RPMI7951 (cell line): ENCODE data around the gene TMCC3. TPM values are rescaled to one million over a fixed set of nuclear protein-coding genes. Genes with fewer than 3 reads are reported as not detected.
"Not testable (repeated sequence)": the region's sequence is repeated elsewhere in the genome, so short reads cannot be mapped to it uniquely, and the experiment has no call there.

ENCODE experiments used
- DNase-seq: peaks from one replicate; pipeline ENCODE4 v3.0.0-alpha.2; 2012; ENCODE audit warnings: low read depth
- total RNA-seq: library from RNA; depleted of rRNA; stranded (reverse); fragments of >200 nt; shearing (Covaris generic); gene quantifications from 2 replicates; pipeline ENCODE4 v1.2.3, GENCODE V29; 2014

The TMCC3 gene
- total RNA-seq, 1 experiment from 2014 or later: 2.4 TPM

DNA sequence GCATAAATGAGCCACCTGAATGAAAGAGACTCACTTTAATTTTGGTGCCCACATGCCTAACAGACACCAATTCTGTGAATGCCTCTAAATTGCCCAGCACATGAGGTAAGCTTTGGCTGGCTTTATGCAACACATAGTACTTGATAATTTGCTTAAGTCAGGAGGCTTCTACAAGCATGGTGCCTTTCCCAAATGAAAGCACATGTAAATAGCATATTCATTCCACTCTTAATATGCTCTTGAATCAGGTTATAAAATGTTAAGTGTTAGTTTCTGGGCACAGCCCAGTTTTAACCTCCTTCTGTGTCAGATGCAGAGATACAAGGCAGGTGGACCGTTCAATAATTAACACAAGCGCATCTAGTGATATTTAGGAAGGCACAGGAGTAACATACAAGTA lies 15.6 kb downstream of the TMCC3 start:
- DNase-seq: no peak

DNA sequence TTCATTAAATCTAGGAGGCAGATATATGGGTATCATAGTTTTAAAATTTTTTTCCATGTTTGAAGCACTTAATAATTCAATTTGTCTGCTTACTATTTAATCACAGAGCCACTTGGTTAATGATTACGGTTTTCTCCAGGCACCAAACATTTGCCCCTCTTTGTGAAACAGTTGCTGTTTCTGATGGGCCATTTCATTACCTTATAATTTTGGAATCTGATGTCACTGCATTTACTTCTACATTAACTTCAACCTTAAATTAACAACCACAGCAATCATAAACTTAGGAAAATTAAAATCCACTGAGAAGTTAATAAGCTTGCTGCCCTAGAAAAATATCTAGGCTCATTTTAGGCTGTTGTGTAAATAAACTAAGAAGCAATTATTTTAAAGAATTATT lies 17.0 kb downstream of the TMCC3 start:
- DNase-seq: no peak

DNA sequence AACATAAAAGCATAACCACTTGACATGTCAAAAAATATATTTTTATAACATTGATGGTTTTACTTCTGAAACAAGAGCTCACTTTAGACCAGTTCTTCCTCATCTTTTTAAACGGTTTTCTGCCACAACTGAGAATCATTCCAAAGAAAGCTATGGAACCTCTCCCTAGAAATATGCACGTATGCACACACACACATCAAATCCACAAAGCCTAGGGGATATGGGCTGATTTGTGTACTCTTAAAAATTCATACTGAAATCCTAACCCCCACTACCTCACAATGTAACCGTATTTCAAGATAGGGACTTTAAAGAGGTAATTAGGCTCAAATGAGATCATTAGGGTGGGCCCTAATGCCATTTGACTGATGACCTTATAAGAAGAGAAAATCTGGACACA lies 19.3 kb downstream of the TMCC3 start:
- DNase-seq: no peak

- DNase-seq: no peak
Measured at GRCh38 chr12:94628819-94629472, 21.4 kb downstream of the TMCC3 start.

DNA sequence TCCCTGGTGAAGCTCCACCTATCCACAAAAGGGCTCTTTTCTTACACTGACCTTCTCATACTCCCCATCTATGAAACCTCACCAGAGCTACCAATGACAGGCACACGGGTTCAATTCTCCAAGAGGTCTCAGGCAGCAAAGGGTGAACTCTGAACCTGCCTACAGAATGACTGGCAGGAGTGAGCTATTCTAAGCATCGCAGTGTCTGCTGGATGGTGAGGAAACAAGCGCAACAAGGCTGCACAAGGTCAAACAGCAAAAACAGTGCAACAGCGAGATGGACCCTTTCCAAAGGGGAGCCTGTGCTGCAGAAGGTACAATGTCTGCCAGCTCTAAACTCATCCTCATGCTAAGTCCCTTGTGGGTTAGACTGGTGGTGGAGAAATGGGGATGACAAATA lies 22.0 kb downstream of the TMCC3 start:
- no peak for DNase-seq

DNA sequence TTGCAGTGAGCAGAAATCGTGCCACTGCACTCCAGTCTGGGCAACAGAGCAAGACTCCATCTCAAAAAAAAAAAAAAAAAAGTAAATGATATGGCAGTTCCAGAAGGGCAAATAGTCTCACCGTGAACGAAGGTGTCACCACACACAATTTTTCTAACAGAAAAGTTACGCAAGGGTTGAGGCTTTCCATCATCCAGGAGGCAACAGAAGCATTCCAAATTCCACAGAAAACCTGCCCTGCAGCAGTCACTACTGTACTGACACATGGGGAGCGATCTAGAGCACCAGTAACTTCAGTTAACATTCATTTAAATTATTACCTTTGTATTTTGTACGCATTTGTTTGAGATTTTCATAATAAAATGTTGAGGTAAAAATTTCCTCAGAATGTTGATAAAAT lies 24.8 kb downstream of the TMCC3 start:
- no peak for DNase-seq

GRCh38 chr12:94623161-94623920 lies 27.0 kb downstream of the TMCC3 start:
- DNase-seq: no peak

DNA sequence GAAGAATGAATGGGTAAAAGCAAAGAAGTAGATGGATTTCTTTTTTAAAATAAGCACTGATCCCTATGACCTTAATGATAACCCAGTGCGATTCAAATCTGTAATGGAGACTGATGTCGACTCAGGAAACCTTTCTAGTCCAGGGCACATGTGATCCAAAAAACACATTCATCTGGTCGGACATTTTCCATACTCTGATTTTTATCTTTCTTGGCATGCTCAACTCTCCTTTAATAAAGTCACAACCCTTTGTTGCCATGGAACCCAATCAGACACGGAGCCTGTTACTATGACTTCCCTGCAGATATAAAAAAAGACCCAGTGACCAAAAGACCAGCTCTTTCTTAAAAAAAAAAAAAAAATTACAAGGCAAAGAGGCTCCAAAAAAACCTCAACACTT lies 27.9 kb downstream of the TMCC3 start:
- DNase-seq: peak; percentile 80

DNA sequence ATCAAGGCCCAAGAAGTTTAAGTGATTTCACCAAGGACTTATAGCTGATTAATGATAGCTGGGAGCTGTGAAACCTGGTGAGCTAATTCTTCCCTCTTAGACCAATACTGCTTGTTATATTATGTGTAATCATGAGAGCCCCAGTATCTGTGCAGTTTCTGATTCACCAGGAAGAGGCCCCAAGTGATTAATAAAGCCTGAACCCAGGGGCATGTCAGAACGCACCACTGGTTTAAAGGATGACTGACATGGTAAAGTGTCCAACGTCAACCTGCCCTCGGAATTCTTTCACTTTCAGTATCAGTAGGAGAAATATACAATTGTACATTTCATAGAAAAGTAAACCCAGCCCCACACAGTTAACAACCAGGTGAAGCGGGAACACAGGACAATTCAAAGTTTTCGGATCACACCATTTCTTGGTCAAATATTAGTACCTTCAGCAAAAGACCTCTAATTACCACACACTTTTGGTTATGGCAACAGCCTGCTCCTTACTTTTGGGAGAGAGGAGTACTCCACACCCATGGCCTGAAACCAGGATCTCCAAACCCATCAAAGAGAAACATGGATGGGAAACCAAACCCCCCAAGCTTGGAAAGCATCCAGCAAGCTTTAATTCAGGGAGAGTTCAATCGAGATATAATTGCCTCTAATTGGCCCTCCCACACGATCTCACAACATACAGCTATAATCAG lies 28.5 kb downstream of the TMCC3 start:
- peak; percentile 74 for DNase-seq

GRCh38 chr12:94620621-94621020 lies 29.7 kb downstream of the TMCC3 start:
- DNase-seq: no peak

- DNase-seq: peak; percentile 87
Measured at GRCh38 chr12:94618995-94619695, 31.2 kb downstream of the TMCC3 start.

- no peak for DNase-seq
Measured at GRCh38 chr12:94617101-94617500, 33.3 kb downstream of the TMCC3 start.

DNA sequence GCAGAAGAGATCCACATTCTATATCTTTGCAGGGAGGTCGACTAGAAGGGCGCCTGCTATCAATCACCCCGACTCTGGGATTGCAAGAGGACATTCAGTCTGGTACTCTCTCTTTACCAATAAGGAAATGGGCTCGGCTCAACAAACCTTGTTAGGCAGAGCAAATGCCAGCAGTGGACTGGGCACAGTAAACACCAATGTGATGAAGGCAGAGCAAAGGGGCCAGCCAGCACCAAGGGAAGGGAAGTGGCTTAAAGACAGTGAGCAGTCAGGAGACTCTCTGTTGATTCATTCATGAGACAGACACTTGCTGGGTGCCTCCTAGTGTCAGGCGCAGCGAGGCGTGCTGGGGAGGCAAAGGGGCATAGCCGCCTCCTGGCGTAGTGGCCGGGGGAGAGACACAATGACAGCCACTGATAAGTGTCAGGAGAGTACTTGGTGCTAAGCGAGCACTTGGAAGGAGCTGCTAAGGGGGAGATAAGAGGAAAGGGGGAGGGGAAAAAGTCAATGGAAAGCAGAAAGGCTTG lies 34.1 kb downstream of the TMCC3 start:
- peak; percentile 62 for DNase-seq

GRCh38 chr12:94615260-94616181 lies 34.8 kb downstream of the TMCC3 start:
- peak; percentile 82 for DNase-seq

DNA sequence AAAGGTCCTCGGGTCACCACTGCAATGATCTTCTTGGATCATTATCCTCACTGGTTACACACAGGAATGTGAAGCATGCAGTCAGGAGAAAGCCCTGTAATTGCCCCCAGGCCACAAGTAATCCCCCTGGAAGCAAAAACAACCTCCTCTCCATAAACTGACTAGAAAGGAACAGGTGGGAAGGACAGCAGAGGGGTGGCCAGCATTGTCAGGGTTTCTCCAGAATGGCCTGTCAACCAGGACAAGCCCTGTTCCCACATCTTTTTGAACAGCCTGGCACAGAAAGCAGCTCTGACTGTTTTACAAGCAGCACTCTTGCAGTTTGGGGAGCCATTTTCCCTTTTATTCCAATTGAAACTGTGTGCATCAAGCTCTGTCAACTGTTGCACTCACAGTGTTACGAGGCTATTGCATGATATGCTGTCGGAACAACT lies 36.1 kb downstream of the TMCC3 start:
- DNase-seq: peak; percentile 42

DNA sequence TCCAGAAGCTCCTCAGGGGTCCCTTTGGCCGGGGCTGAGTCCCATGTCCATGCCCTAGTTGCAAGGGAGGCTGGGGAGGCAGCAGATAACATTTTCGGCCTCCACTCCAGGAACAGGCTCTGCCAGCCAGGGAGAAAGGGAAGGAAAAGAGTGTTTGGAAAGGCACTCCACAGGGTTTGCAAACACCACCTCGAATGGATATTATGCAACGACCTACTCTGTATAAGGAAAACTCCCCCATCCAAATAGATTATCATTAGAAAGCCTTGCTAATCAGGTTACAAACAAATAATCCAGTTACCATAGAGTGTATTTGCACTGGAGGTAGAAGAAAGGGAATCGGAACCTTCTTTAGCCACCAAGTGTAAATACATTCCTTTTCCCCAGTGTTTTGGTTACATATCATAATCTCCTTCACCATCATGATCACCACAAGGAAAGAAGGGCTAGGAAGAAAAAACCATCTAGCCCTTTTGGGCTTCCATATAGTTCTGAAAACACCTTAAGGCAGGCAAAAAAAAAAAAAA lies 40.4 kb downstream of the TMCC3 start:
- DNase-seq: no peak

DNA sequence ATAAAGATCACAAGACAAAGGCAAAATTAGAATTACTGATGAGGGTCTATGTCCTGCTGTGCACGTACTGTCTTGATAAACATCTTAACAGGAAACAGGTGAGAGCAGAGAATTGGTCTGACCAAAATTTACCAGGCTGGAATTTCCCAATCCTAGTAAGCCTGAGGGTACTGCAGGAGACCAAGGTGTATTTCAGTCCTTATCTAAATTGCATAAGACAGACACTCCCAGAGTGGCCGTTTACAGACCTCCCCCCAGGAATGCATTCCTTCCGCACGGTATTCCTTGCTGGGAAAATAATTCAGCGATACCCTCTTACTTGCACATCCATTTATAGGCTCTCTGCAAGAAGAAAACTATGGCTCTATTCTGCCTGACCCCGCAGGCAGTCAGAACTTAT lies 43.5 kb downstream of the TMCC3 start:
- DNase-seq: not testable (repeated sequence)

DNA sequence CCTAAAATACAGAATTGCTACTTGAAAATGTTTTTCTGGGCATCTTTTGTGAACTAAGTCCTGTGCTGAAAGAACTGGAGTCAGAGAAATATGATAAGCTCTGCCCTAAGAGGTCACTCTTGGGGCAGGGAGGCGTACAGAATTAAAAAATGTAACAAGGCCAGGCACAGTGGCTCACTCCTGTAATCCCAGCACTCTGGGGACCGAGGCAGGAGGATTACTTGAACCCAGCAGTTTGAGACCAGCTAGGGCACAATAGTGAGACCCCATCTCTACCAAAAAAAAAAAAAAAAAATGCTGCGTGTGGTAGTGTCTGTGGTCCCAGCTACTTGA lies 46.0 kb downstream of the TMCC3 start:
- no peak for DNase-seq

DNA sequence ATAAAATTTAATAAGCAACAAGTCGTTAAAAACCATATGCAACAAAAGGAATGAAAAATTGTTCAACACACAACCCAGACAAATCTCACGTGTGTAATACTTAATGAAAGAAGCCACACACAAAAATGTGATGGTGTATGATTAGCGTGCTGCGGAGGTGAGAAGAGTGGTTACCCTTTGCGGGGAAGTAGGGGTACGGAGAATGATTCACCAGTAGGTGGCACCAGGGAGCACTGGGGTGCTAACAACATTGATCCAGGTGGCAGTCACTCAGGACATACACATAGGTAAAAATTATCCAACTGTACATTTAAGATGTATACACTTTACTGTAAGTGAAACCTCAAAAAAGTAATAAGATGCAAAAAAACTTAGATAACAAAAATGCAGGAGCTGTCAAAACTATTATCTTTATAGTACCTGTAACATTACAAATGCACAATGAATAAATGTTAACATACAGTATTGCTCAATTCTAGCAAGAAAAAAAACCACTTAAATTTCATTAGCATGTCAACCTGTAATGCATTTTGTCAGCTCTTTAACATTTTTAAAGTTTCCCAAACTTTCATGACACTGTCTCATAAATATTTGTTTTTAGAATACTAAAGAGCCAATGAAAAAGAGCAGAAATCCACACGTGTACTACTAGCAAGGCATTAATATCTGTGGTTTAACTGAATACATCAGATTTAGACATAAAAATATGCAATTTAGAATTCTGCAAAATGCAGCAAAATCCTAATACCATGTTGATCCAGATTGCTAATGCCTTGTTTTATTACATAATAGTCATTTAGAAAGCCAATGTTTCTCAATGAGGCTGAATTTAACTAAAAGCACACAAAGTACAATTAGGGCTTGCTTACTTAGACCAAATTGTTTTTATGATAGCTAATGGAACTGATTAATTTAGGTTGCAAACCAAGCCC lies 46.7 kb downstream of the TMCC3 start:
- DNase-seq: no peak

DNA sequence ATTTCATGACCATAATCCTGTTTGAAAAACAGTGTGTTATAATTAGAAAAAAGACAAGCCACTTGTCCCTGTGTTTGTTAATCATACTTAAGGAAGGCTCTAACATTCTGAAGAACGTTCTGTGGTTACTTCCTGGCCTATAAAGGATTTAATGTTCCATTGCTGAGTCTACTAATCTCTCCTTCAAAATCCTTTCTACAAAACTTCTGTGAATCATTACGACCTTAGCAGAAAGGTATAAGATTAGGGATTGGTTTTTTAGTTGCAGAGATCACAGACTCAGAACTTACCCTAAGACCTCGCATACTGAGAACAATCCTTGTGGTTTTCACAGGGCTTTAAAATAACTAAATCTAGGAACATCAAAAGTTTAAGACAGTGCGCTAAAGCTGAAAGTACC lies 48.3 kb downstream of the TMCC3 start:
- DNase-seq: no peak
